Measurements from ENCODE around the gene GPRC5D.

DNA sequence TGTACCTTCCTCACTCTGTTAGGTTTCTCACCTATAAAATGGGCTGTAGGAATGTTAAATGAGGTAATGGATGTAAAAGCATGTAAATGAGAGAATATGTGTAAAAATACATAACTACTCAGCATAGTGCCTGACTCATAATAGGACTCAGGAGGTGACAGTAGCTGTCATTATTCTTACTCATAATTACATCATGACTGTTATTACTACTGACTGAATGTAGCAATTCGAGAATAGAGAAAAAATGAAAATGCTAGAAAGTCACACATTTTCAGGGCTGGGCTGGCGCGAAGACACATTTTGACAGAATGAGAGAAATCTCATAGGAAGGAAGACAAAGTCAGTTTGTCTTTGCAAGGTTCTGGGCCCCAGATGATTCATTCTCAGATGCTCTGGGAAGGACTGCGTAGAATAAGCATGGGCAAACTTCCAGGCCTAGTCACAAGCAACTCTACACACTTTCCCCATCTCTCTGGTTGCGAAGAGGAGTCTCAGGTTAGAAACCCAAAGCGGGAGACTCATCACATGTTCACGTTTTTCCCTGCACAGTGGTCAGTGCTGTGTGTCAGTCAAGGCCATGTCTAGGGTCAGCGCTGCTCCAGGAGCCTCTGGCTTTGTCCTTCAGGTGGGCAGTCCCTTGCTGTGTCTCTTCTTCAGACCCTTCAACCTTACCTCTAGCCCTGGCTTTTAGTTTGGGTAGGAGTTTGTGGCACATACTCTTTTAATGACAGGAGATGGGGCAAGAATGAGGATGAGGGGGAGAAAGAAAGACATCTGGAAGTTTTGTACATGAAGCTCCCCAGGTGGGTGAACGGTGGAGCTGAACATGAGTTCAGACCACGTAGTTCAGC lies 52.2 kb downstream of the GPRC5D start:
- TF ChIP-seq, protein P1, sequence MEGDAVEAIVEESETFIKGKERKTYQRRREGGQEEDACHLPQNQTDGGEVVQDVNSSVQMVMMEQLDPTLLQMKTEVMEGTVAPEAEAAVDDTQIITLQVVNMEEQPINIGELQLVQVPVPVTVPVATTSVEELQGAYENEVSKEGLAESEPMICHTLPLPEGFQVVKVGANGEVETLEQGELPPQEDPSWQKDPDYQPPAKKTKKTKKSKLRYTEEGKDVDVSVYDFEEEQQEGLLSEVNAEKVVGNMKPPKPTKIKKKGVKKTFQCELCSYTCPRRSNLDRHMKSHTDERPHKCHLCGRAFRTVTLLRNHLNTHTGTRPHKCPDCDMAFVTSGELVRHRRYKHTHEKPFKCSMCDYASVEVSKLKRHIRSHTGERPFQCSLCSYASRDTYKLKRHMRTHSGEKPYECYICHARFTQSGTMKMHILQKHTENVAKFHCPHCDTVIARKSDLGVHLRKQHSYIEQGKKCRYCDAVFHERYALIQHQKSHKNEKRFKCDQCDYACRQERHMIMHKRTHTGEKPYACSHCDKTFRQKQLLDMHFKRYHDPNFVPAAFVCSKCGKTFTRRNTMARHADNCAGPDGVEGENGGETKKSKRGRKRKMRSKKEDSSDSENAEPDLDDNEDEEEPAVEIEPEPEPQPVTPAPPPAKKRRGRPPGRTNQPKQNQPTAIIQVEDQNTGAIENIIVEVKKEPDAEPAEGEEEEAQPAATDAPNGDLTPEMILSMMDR (IDR thresholded peaks at IDR 0.05) = no peak
- TF ChIP-seq POLR2A (IDR thresholded peaks at IDR 0.05) = no peak

All from ovary (tissue), 3 donors.